Chondrocyte (in vitro differentiated cells): Measurements from ENCODE around the gene TTC33. TPM values are rescaled to one million over a fixed set of nuclear protein-coding genes. Genes with fewer than 3 reads are reported as not detected.
A peak's percentile ranks its signal among the peaks of the same experiment; 100 is the strongest.

Experiments
- DNase-seq: peaks from one replicate; pipeline ENCODE4 v3.0.0; 2021; ENCODE audit warnings: mixed read lengths, low spot score
- H3K27ac Mint-ChIP-seq: one replicate; pipeline ENCODE4 v1.8.0; 2021; ENCODE audit warnings: mild to moderate bottlenecking, moderate library complexity, mixed read lengths; ENCODE audit not compliant: unreplicated experiment
- H3K27me3 Mint-ChIP-seq: 2 replicates; pipeline ENCODE4 v1.8.0; 2021; ENCODE audit warnings: low read depth, mixed read lengths
- H3K36me3 Mint-ChIP-seq: 2 replicates; pipeline ENCODE4 v1.8.0; 2021; ENCODE audit warnings: low read depth, mixed read lengths
- H3K4me1 Mint-ChIP-seq: 2 replicates; pipeline ENCODE4 v1.8.0; 2021; ENCODE audit warnings: low read depth, mild to moderate bottlenecking, mixed read lengths
- H3K4me3 Mint-ChIP-seq: one replicate; pipeline ENCODE4 v1.8.0; 2021; ENCODE audit warnings: mild to moderate bottlenecking, moderate library complexity, mixed read lengths; ENCODE audit not compliant: unreplicated experiment
- H3K9me3 Mint-ChIP-seq: 2 replicates; pipeline ENCODE4 v1.8.0; 2021; ENCODE audit warnings: low read depth, mixed read lengths
- total RNA-seq: library from RNA; stranded (reverse); gene quantifications from 3 replicates; pipeline ENCODE4 v1.2.1, GENCODE V29; 2021
- TF ChIP-seq, protein P1 (sequence below): fragments of 200-600 bp; sonication (generic); IDR thresholded peaks from 2 replicates; pipeline ENCODE4 v1.5.0; 2021; ENCODE audit warnings: antibody characterized with exemption, mild to moderate bottlenecking, moderate library complexity

Gene TTC33
- total RNA-seq, 1 donor from 2014 or later = 14.3 TPM

DNA sequence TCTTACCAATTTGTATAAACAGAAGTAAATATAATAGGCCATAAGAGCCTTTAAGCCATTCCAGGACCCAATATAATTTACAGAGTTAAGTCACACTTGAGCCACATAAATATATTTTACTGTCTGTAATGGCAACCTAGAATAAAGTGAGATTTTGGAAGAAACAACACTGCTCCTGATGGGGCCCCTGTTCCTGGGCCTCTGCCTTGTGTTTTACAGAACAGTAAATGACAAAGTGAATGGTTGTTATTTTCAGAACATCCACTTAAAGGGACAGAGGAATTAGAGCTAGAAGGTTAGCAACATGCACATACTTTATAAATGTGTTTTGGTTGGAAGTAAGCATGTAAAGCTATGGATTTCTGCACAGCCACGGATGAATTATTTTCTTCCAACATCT, 72.5 kb downstream of the TTC33 start:
- peaks cover 2% of the 10 kb centered on the region for H3K36me3 Mint-ChIP-seq
- peaks cover 81% of the 10 kb centered on the region for H3K4me1 Mint-ChIP-seq
- H3K9me3 Mint-ChIP-seq = no peaks in the 10 kb centered on the region
- no peak for DNase-seq
- TF ChIP-seq, protein P1, sequence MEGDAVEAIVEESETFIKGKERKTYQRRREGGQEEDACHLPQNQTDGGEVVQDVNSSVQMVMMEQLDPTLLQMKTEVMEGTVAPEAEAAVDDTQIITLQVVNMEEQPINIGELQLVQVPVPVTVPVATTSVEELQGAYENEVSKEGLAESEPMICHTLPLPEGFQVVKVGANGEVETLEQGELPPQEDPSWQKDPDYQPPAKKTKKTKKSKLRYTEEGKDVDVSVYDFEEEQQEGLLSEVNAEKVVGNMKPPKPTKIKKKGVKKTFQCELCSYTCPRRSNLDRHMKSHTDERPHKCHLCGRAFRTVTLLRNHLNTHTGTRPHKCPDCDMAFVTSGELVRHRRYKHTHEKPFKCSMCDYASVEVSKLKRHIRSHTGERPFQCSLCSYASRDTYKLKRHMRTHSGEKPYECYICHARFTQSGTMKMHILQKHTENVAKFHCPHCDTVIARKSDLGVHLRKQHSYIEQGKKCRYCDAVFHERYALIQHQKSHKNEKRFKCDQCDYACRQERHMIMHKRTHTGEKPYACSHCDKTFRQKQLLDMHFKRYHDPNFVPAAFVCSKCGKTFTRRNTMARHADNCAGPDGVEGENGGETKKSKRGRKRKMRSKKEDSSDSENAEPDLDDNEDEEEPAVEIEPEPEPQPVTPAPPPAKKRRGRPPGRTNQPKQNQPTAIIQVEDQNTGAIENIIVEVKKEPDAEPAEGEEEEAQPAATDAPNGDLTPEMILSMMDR = no peak
- no peaks in the 10 kb centered on the region for H3K27me3 Mint-ChIP-seq
- no peak overlapping the region for H3K27ac Mint-ChIP-seq
- peak overlapping the region; percentile 94 for H3K4me3 Mint-ChIP-seq

DNA sequence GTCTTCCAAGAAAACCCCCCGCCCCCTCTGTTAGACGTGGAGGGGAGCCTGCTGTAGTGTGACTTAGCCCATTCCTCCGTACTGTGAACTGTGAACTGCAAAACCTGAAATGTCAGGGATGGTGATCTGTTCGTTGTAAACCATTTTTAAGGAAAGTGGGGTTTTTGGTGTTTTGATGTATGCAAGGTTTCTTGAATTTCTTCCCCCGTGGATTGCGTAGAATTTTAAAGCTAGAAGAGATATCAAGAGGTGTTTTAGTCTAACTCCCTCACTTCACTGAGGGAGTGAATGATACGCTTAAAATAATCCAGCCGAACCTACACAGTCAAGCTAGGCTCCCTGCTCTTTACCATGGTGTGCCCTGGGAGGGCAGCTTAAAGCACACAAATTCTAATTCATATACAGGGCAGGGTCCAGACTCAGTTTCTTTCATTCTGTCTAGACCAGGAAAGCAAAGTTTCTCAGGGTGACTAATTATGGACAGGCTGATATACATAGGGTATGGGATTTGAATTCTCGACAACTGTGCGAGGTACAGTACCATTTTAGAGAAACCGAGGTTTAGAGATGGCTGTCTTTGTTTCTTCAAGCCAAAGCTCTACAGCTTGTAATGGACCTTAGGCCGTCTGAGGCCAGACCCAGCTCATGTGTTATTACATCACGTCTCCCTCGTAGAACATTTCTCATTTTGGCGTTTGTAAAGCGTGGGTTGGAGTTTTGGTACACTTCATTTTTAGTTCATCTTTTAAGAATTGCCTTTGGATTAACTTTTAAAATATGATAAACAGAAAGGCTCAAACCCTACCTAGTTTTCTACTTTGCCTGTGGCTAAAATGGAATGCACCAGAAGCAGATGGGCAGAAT, 73.4 kb downstream of the TTC33 start:
- Mint-ChIP-seq H3K36me3 (peaks cover 2% of the 10 kb centered on the region), H3K4me3 (peak overlapping the region; percentile 94), H3K4me1 (peaks cover 80% of the 10 kb centered on the region), H3K27me3 (no peaks in the 10 kb centered on the region), H3K9me3 (no peaks in the 10 kb centered on the region), H3K27ac (no peak overlapping the region)
- TF ChIP-seq, protein P1 = no peak
- no peak for DNase-seq

DNA sequence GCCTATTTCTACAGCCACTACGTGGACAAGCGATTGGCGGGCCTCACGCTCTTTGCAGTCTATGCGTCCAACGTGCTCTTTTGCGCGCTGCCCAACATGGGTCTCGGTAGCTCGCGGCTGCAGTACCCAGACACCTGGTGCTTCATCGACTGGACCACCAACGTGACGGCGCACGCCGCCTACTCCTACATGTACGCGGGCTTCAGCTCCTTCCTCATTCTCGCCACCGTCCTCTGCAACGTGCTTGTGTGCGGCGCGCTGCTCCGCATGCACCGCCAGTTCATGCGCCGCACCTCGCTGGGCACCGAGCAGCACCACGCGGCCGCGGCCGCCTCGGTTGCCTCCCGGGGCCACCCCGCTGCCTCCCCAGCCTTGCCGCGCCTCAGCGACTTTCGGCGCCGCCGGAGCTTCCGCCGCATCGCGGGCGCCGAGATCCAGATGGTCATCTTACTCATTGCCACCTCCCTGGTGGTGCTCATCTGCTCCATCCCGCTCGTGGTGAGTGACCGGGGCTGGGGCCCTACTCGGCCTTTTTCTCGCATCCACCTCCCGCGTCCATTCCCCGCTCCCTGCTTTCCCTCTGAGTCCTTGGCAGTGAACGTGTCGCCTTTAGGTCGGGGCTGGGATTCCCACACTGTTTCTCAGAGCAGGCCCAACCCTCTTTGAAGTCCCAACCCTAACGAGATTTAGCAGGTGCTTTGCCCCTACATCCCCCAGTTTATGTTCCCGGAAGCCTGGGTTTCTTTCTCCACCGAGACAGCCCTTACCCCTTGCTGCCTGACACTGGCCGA, 74.2 kb downstream of the TTC33 start:
- H3K36me3 Mint-ChIP-seq = peaks cover 2% of the 10 kb centered on the region
- peaks cover 84% of the 10 kb centered on the region for H3K4me1 Mint-ChIP-seq
- peak overlapping the region; percentile 94 for H3K4me3 Mint-ChIP-seq
- TF ChIP-seq, protein P1 = no peak
- peak; percentile 94 for DNase-seq
- no peaks in the 10 kb centered on the region for H3K27me3 Mint-ChIP-seq
- no peak overlapping the region for H3K27ac Mint-ChIP-seq
- H3K9me3 Mint-ChIP-seq = no peaks in the 10 kb centered on the region

DNA sequence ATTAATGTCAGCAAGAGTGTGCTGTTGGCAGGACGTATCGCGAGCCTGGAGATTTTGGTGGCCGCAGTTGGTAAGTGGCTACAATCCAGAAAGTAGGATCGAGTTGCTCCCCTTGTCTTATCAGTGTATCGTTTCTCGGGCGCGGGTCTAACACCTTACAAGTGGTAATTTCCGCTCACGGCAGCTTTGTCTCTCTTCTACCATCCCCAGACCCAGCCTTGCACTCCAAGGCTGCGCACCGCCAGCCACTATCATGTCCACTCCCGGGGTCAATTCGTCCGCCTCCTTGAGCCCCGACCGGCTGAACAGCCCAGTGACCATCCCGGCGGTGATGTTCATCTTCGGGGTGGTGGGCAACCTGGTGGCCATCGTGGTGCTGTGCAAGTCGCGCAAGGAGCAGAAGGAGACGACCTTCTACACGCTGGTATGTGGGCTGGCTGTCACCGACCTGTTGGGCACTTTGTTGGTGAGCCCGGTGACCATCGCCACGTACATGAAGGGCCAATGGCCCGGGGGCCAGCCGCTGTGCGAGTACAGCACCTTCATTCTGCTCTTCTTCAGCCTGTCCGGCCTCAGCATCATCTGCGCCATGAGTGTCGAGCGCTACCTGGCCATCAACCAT, 74.9 kb downstream of the TTC33 start:
- TF ChIP-seq, protein P1 = peak; percentile 69
- peak; percentile 89 for DNase-seq
- H3K4me1 Mint-ChIP-seq = peaks cover 82% of the 10 kb centered on the region

More for the DNA sequence above, 74.9 kb downstream of the TTC33 start:
- H3K4me3 Mint-ChIP-seq = peak overlapping the region; percentile 94
- H3K9me3 Mint-ChIP-seq = no peaks in the 10 kb centered on the region
- H3K27me3 Mint-ChIP-seq = no peaks in the 10 kb centered on the region
- H3K36me3 Mint-ChIP-seq = peaks cover 2% of the 10 kb centered on the region
- no peak overlapping the region for H3K27ac Mint-ChIP-seq
